ENCODE measurements around the gene SLC1A2. TPM values are rescaled to one million over a fixed set of nuclear protein-coding genes. Genes with fewer than 3 reads are reported as not detected.

The SLC1A2 gene
- total and polyA plus RNA-seq, 2 of the 4 experiments (the other 2 are of a cell fraction) = 0.15 to 0.54 TPM

- H2BK5ac ChIP-seq (ENCODE audit: low read depth, low read length, poor library complexity, severe bottlenecking) = no peak overlapping the region
These were observed 126.3 kb downstream of the SLC1A2 start for GRCh38 chr11:35293035-35293434.

More at GRCh38 chr11:35293035-35293434, 126.3 kb downstream of the SLC1A2 start:
- Histone ChIP-seq H3K9ac (ENCODE audit: low read depth, low read length) (no peak overlapping the region), H3K4me2 (ENCODE audit: low read depth, low read length) (peak overlapping the region; percentile 48; the same call in 1 of the 2 replicates), H3K27me3 (ENCODE audit: control insufficient read depth, insufficient read depth, low read length) (no peaks in the 10 kb centered on the region), H4K91ac (ENCODE audit: insufficient read depth, low read depth, low read length) (no peak overlapping the region), H3K4ac (ENCODE audit: low read depth, low read length) (no peak overlapping the region; the same call in 1 of the 2 replicates), H2BK120ac (ENCODE audit: low read depth, low read length) (no peak overlapping the region; the same call in 1 of the 2 replicates), H2AK9ac (replicated peaks; ENCODE audit: low read depth, low read length, poor library complexity) (no peak overlapping the region), H4K8ac (ENCODE audit: low read depth in 2 of 2, low read length in 2 of 2) (no peak overlapping the region), H3K14ac (replicated peaks; ENCODE audit: low read depth, low read length) (peak overlapping the region; percentile 57; the same call in 1 of the 2 replicates), H2AK5ac (ENCODE audit: low read depth, low read length) (no peak overlapping the region), H4K20me1 (ENCODE audit: insufficient read depth, low read length) (no peaks in the 10 kb centered on the region), H3K23ac (ENCODE audit: low read depth, low read length) (no peak overlapping the region), H3K4me1 (ENCODE audit: control insufficient read depth, insufficient read depth, low read length) (peaks cover 11% of the 10 kb centered on the region), H3K36me3 (ENCODE audit: control insufficient read depth, insufficient read depth, low read length) (no peaks in the 10 kb centered on the region), H3K56ac (ENCODE audit: extremely low read depth, insufficient read depth, low read length) (no peak overlapping the region; the same call in 1 of the 2 replicates), H3K9me1 (ENCODE audit: insufficient read depth, low read length) (peaks cover 7% of the 10 kb centered on the region; the same call in 1 of the 2 replicates), H4K5ac (ENCODE audit: low read depth, low read length) (peak overlapping the region; percentile 75; the same call in 1 of the 2 replicates), H2BK15ac (ENCODE audit: low read depth, low read length) (peak overlapping the region; percentile 2; the same call in 1 of the 3 replicates), H2AFZ (replicated peaks; ENCODE audit: low read length, poor library complexity) (no peak overlapping the region), H3K27ac (ENCODE audit: insufficient read depth, low read length) (no peak overlapping the region), H3K4me3 (ENCODE audit: insufficient read depth, low read depth, low read length) (no peak overlapping the region), H3K9me3 (ENCODE audit: control insufficient read depth, insufficient read depth, low read length) (no peaks in the 10 kb centered on the region), H2BK20ac (ENCODE audit: low read depth, low read length) (no peak overlapping the region; the same call in 1 of the 2 replicates), H3K18ac (ENCODE audit: low read depth, low read length) (peak overlapping the region; percentile 81; the same call in 1 of the 2 replicates), H3K79me1 (ENCODE audit: low read depth in 1 of 2, low read length in 2 of 2) (no peaks in the 10 kb centered on the region; a peak in 1 of 4 replicates)
- in situ Hi-C loops (cut with MboI; ENCODE audit: low sequenced_read_pairs) = no loop called here
- ATAC-seq (ENCODE audit: low read depth) = no peak
- BruUV-seq (replicated peaks) = no TSS peak
- CTCF ChIA-PET = interaction anchor here (3.2 kb wide), 1 partner anchor 13 kb away, joined by 8 read pairs; no protein-coding TSS in a partner anchor
- TF ChIP-seq NFE2L2 (IDR thresholded peaks at IDR 0.05; ENCODE audit: low read depth, low read length) (no peak), ELK1 (IDR thresholded peaks at IDR 0.05; ENCODE audit: borderline replicate concordance, low read depth, low read length) (no peak), MAZ (IDR thresholded peaks at IDR 0.05; ENCODE audit: borderline replicate concordance, low read depth, low read length) (no peak), FOS (IDR thresholded peaks at IDR 0.05; ENCODE audit: low read depth, low read length) (no peak), USF2 (IDR thresholded peaks at IDR 0.05; ENCODE audit: low read depth, low read length) (no peak), RAD21 (IDR thresholded peaks at IDR 0.05; ENCODE audit: low read length) (no peak), MAFK (IDR thresholded peaks at IDR 0.05; ENCODE audit: low read depth, low read length) (no peak), POLR2A (IDR thresholded peaks at IDR 0.05; ENCODE audit: low read depth, low read length) (no peak), CEBPB (IDR thresholded peaks at IDR 0.05; ENCODE audit: low read depth, low read length) (no peak)
- no peak for DNase-seq
- WGBS, 2 experiments (ENCODE audit: extremely low coverage in 2 of 2, insufficient read length in 1 of 2) = no CpG with 5 or more reads among the region's 3 CpGs
- POLR2A ChIA-PET (ENCODE audit: unreplicated experiment) = no interaction called here
- dilution Hi-C loops (cut with HindIII; ENCODE audit: low sequenced_read_pairs, unreplicated experiment) = no loop called here
- intact Hi-C loops (cut with micrococcal nuclease) = no loop called here

Measured in IMR-90 (cell line).